Trophoblast cell (in vitro differentiated cells and primary cell): ENCODE measurements around the gene SAMD9L. TPM values are rescaled to one million over a fixed set of nuclear protein-coding genes. Genes with fewer than 3 reads are reported as not detected.
A peak's percentile ranks its signal among the peaks of the same experiment; 100 is the strongest.

ENCODE experiments used
- DNase-seq, 2 donors: peaks; one replicate each; pipeline ENCODE4 v3.0.0-alpha.2; 2016
- H2AFZ ChIP-seq: 2 replicates; pipeline ENCODE4 v1.6.1; 2013; ENCODE audit warnings: low read length, moderate library complexity, mild to moderate bottlenecking; ENCODE audit not compliant: insufficient read depth, poor library complexity
- H2AK5ac ChIP-seq: 2 replicates; pipeline ENCODE4 v1.6.1; 2013; ENCODE audit warnings: mild to moderate bottlenecking, low read length
- H2BK120ac ChIP-seq: 2 replicates; pipeline ENCODE4 v1.6.1; 2013; ENCODE audit warnings: low read length, mild to moderate bottlenecking, moderate library complexity; ENCODE audit not compliant: insufficient read depth, poor library complexity
- H2BK12ac ChIP-seq: 2 replicates; pipeline ENCODE4 v1.6.1; 2013; ENCODE audit warnings: mild to moderate bottlenecking, low read length, moderate library complexity
- H2BK5ac ChIP-seq: 2 replicates; pipeline ENCODE4 v1.6.1; 2013; ENCODE audit warnings: low read length, low read depth, moderate library complexity, mild to moderate bottlenecking; ENCODE audit not compliant: poor library complexity
- H3K14ac ChIP-seq: 2 replicates; pipeline ENCODE4 v1.6.1; 2013; ENCODE audit warnings: mild to moderate bottlenecking, low read length
- H3K18ac ChIP-seq: 2 replicates; pipeline ENCODE4 v1.6.1; 2013; ENCODE audit warnings: mild to moderate bottlenecking, low read length
- H3K23ac ChIP-seq: 2 replicates; pipeline ENCODE4 v1.6.1; 2013; ENCODE audit warnings: low read length
- H3K27ac ChIP-seq: 2 replicates; pipeline ENCODE4 v1.5.1; 2013; ENCODE audit warnings: low read depth, mild to moderate bottlenecking, inconsistent platforms, low read length, moderate library complexity
- H3K27me3 ChIP-seq: 2 replicates; pipeline ENCODE4 v1.6.1; 2013; ENCODE audit warnings: inconsistent platforms, mild to moderate bottlenecking, low read length, moderate library complexity; ENCODE audit not compliant: insufficient read depth
- H3K36me3 ChIP-seq, 2 experiments: 1 replicate in 1 of 2; 2 replicates in 1 of 2; pipeline ENCODE4 v1.6.1; 2013; ENCODE audit warnings: low read length in 2 of 2, mild to moderate bottlenecking in 2 of 2, moderate library complexity in 1 of 2; ENCODE audit not compliant: insufficient read depth in 2 of 2, control insufficient read depth in 1 of 2
- H3K4ac ChIP-seq: 2 replicates; pipeline ENCODE4 v1.6.1; 2013; ENCODE audit warnings: low read depth, mild to moderate bottlenecking, low read length, moderate library complexity
- H3K4me1 ChIP-seq, 2 experiments: 1 replicate in 1 of 2; 2 replicates in 1 of 2; pipeline ENCODE4 v1.6.1; 2013; ENCODE audit warnings: low read length in 2 of 2, mild to moderate bottlenecking in 2 of 2, moderate library complexity in 1 of 2; ENCODE audit not compliant: insufficient read depth in 2 of 2, control insufficient read depth in 1 of 2
- H3K4me2 ChIP-seq: 2 replicates; pipeline ENCODE4 v1.6.1; 2013; ENCODE audit warnings: inconsistent platforms, mild to moderate bottlenecking, low read length, moderate library complexity
- H3K4me3 ChIP-seq: 2 replicates; pipeline ENCODE4 v1.5.1; 2013; ENCODE audit warnings: mild to moderate bottlenecking, low read depth, low read length, inconsistent platforms
- H3K79me1 ChIP-seq: one replicate; pipeline ENCODE4 v1.6.1; 2013; ENCODE audit warnings: low read length
- H3K79me2 ChIP-seq: 2 replicates; pipeline ENCODE4 v1.6.1; 2013; ENCODE audit warnings: low read length, mild to moderate bottlenecking; ENCODE audit not compliant: control insufficient read depth, insufficient read depth, poor library complexity
- H3K9ac ChIP-seq: 2 replicates; pipeline ENCODE4 v1.6.1; 2013; ENCODE audit warnings: mild to moderate bottlenecking, low read length
- H3K9me3 ChIP-seq: 2 replicates; pipeline ENCODE4 v1.6.1; 2013; ENCODE audit warnings: low read depth, mild to moderate bottlenecking, control low read depth, inconsistent platforms, low read length; ENCODE audit not compliant: insufficient read depth
- H4K12ac ChIP-seq: 2 replicates; pipeline ENCODE4 v1.6.1; 2013; ENCODE audit warnings: low read depth, mild to moderate bottlenecking, low read length, moderate library complexity
- H4K8ac ChIP-seq: 2 replicates; pipeline ENCODE4 v1.6.1; 2013; ENCODE audit warnings: low read depth, mild to moderate bottlenecking, low read length, moderate library complexity
- H4K91ac ChIP-seq: one replicate; pipeline ENCODE4 v1.6.1; 2013; ENCODE audit warnings: low read depth, mild to moderate bottlenecking, low read length, moderate library complexity
- WGBS: extraction: QIAGEN DNeasy Blood & Tissue Kit; methylation state at CpG from one replicate; pipeline ENCODE4 v1.1.7; 2013; ENCODE audit warnings: missing lambda C conversion rate; ENCODE audit not compliant: insufficient read length, insufficient coverage; ENCODE audit errors: extremely low coverage; 5-methylcytosine and 5-hydroxymethylcytosine counted together
- polyA plus RNA-seq: library from polyadenylated mRNA; stranded (reverse); fragments of 200-250 nt; gene quantifications from 2 replicates; pipeline ENCODE4 v1.2.3, GENCODE V29; 2013

SAMD9L gene
- not detected in 2 replicates for polyA plus RNA-seq

DNA sequence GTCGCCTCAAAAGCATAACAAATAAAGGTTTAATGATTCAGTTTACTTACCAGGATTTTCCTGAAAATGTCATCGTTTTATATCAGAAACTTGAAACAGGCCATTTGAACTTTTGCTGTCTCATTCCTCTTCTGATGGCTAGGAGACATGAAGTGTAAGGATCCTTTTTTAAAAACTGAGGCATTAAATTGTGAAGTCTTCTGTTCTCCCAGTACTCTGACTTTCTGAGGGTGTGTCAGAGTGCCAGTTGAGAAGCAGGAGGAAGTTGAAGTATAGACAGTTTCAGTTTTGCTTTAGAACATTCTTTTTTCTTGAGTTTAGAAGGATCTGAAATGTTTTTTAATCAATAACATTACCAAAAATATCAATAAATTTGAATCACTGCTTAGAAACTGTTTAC, at the start of gene SAMD9L:
Gene SAMD9L (minus strand): TSS at position 242 of the 400 bp plus-strand sequence. CDS start 12,414 bp downstream, outside the sequence.
- no peak within 1 kb of the TSS for H3K9ac ChIP-seq
- H2BK5ac ChIP-seq = no peak within 1 kb of the TSS
- no peak within 1 kb of the TSS for H2BK120ac ChIP-seq
- no peaks in the 10 kb centered on the region for H3K79me2 ChIP-seq
- H3K9me3 ChIP-seq = no peaks in the 10 kb centered on the region
- H2AK5ac ChIP-seq = no peak within 1 kb of the TSS
- no peaks in the 10 kb centered on the region for H3K4me1 ChIP-seq
- H3K14ac ChIP-seq = no peak within 1 kb of the TSS
- no peaks in the 10 kb centered on the region for H3K79me1 ChIP-seq
- no peak within 1 kb of the TSS for H3K4me2 ChIP-seq
- no peak within 1 kb of the TSS for H3K18ac ChIP-seq
- H4K91ac ChIP-seq = no peak within 1 kb of the TSS
- H3K4me3 ChIP-seq = no peak within 1 kb of the TSS
- no peaks in the 10 kb centered on the region for H3K27me3 ChIP-seq
- H3K23ac ChIP-seq = no peak within 1 kb of the TSS
- no peak within 1 kb of the TSS for H4K12ac ChIP-seq
- no peak within 1 kb of the TSS for H3K27ac ChIP-seq
- no peak within 1 kb of the TSS for H2BK12ac ChIP-seq
- no CpG with 5 or more reads among the region's 2 CpGs for WGBS
- H4K8ac ChIP-seq = no peak within 1 kb of the TSS
- no peak for DNase-seq
- no peaks in the 10 kb centered on the region for H3K36me3 ChIP-seq
- H2AFZ ChIP-seq = no peak within 1 kb of the TSS
- no peak within 1 kb of the TSS for H3K4ac ChIP-seq

DNA sequence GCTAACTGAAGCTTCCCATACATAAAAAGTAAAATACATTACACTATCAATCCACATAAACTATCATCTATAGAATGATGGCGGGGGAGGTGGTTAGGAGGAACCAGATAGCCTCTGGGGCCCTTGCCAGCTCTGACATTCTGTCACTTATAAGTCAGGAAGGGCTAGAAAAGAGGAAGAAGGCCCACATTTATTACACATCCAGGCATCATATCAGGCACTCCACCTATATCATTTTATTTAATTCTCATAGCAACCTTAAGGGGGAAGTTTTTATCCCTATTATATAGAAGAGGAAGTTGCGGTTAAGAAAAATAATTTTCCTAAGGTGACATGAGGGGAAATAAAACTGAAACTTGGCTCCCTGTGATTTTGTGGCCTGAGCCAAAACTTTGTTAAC, 48.2 kb upstream of the SAMD9L start:
- H3K79me1 ChIP-seq = no peaks in the 10 kb centered on the region
- H3K4me1 ChIP-seq = no peaks in the 10 kb centered on the region
- H3K36me3 ChIP-seq = no peaks in the 10 kb centered on the region
- H2BK5ac ChIP-seq = no peak overlapping the region
- no peak overlapping the region for H4K12ac ChIP-seq
- H2AK5ac ChIP-seq = no peak overlapping the region
- no peak overlapping the region for H3K23ac ChIP-seq
- H3K18ac ChIP-seq = no peak overlapping the region
- H3K4me2 ChIP-seq = no peak overlapping the region
- no peak overlapping the region for H2BK120ac ChIP-seq
- no peak overlapping the region for H3K4me3 ChIP-seq
- H2AFZ ChIP-seq = no peak overlapping the region
- no peak overlapping the region for H4K8ac ChIP-seq
- no peak overlapping the region for H4K91ac ChIP-seq
- WGBS = no CpG with 5 or more reads among the region's 2 CpGs
- no peaks in the 10 kb centered on the region for H3K9me3 ChIP-seq
- no peaks in the 10 kb centered on the region for H3K27me3 ChIP-seq
- no peak overlapping the region for H3K14ac ChIP-seq
- H3K79me2 ChIP-seq = no peaks in the 10 kb centered on the region
- no peak overlapping the region for H3K9ac ChIP-seq
- no peak overlapping the region for H3K4ac ChIP-seq
- DNase-seq = no peak
- no peak overlapping the region for H2BK12ac ChIP-seq
- no peak overlapping the region for H3K27ac ChIP-seq

DNA sequence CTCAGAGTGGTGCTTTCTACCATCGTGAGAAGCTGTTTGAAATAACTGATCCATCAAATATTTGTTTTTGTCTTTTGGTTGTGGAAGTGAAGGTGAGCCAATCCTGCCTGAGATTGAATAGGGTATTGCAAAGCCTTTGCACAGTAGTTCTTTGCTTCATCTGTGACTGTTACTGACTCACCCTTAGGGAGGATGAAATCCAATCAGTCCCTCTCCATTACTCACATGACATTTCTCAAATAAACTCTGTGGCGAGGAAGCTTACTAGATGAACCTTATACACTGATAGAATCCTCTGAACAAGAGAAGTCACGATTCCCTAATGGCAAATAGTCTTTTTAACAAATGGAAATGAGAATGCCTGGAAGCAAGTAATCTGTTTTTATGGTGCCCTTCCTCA, 46.2 kb upstream of the SAMD9L start:
- Histone ChIP-seq H3K14ac (no peak overlapping the region), H3K23ac (no peak overlapping the region), H3K18ac (no peak overlapping the region), H3K4me1 (no peaks in the 10 kb centered on the region), H3K9me3 (no peaks in the 10 kb centered on the region), H2BK12ac (no peak overlapping the region), H3K36me3 (no peaks in the 10 kb centered on the region), H4K12ac (no peak overlapping the region), H2BK120ac (no peak overlapping the region), H3K4ac (no peak overlapping the region), H2AK5ac (no peak overlapping the region), H3K27me3 (no peaks in the 10 kb centered on the region), H3K4me3 (no peak overlapping the region), H2AFZ (no peak overlapping the region), H2BK5ac (no peak overlapping the region), H3K4me2 (no peak overlapping the region), H4K8ac (no peak overlapping the region), H3K79me1 (no peaks in the 10 kb centered on the region), H3K79me2 (no peaks in the 10 kb centered on the region), H3K27ac (no peak overlapping the region), H4K91ac (no peak overlapping the region), H3K9ac (no peak overlapping the region)
- no CpG with 5 or more reads among the region's 3 CpGs for WGBS
- no peak for DNase-seq

DNA sequence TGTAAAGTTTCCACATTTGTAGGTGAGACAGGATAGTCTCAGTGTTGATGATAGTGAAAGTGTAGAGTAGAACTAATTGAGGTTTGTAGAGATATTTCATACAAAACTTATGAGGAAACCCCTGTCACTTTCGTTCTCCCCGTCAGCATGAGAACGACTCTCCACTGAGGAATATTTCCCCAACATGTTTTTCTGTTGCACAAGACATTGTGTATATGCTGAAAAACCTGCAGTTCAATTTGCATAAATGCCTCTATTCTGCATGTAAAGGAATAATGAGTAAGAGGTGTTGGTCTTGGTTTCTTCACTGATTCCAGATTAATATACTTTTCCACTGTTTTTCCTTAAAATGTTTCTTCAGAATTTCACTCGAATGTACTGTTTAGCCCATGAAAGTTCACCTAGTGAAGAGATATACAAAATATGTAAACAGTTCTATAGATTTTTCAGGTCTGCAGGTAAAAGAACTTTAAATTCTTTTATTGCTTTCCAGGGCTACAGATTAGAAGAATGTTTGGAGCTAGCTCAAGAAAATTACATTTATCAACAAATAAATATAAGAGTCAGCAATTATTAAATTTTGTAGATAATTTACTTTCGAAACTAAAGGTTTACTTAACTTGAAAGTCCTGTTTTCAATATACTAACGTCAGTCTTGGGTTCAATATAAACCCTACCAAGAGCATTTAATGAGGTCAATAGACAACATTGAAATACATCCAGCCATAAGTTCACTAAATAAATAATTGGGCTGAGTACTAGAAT, 40.9 kb upstream of the SAMD9L start:
- Histone ChIP-seq H2BK5ac (no peak overlapping the region), H3K4ac (no peak overlapping the region), H3K27ac (no peak overlapping the region), H2BK120ac (no peak overlapping the region), H4K12ac (no peak overlapping the region), H3K79me2 (no peaks in the 10 kb centered on the region), H3K79me1 (no peaks in the 10 kb centered on the region), H4K91ac (no peak overlapping the region), H3K18ac (no peak overlapping the region), H3K9me3 (no peaks in the 10 kb centered on the region), H3K4me1 (no peaks in the 10 kb centered on the region), H2BK12ac (no peak overlapping the region), H3K27me3 (no peaks in the 10 kb centered on the region), H3K36me3 (no peaks in the 10 kb centered on the region), H2AFZ (no peak overlapping the region), H4K8ac (no peak overlapping the region), H3K14ac (no peak overlapping the region), H3K9ac (no peak overlapping the region), H3K4me2 (no peak overlapping the region), H2AK5ac (no peak overlapping the region), H3K4me3 (no peak overlapping the region), H3K23ac (no peak overlapping the region)
- no CpG with 5 or more reads among the region's 6 CpGs for WGBS
- DNase-seq = peak in 1 of 2 donors; percentile 18
